Astrocyte of the cerebellum (primary cell): Measurements from ENCODE around the gene CYFIP2.
"Not testable (repeated sequence)": the region's sequence is repeated elsewhere in the genome, so short reads cannot be mapped to it uniquely, and the experiment has no call there.

Experiments used
- DNase-seq: peaks from one replicate; pipeline ENCODE4 v3.0.0-alpha.2; 2011; ENCODE audit warnings: low read depth
- H3K4me3 ChIP-seq: 2 replicates; pipeline ENCODE4 v1.5.1; 2011; ENCODE audit warnings: mild to moderate bottlenecking, low read depth, low read length, moderate library complexity
- in situ Hi-C: cut with HindIII; loops from 2 replicates; pipeline ENCODE4 v1.10.0; 2017; ENCODE audit warnings: low sequenced_read_pairs
- TF ChIP-seq, protein P1 (sequence below): IDR thresholded peaks from 2 replicates; pipeline ENCODE4 v1.5.1; 2012; ENCODE audit warnings: low read length, low read depth, moderate library complexity, mild to moderate bottlenecking; ENCODE audit errors: missing control alignments

The CYFIP2 gene

DNA sequence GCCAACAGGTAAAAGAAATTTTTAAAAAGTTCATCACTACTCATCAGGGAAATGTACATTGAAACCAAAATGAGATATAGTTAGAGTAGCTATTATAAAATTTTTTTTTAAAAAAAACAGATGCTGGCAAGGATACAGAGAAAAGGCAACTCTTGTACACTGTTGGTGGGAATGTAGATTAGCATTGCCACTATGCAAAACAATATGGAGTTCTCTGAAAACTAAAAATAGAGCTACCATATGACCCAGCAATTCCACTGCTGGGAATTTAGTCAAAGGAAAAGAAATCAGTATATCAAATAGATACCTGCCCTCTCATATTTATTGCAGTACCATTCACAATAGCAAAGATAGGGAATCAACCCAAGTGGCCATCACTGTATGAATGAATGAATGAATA lies 149.9 kb downstream of the CYFIP2 start:
- TF ChIP-seq, protein P1, sequence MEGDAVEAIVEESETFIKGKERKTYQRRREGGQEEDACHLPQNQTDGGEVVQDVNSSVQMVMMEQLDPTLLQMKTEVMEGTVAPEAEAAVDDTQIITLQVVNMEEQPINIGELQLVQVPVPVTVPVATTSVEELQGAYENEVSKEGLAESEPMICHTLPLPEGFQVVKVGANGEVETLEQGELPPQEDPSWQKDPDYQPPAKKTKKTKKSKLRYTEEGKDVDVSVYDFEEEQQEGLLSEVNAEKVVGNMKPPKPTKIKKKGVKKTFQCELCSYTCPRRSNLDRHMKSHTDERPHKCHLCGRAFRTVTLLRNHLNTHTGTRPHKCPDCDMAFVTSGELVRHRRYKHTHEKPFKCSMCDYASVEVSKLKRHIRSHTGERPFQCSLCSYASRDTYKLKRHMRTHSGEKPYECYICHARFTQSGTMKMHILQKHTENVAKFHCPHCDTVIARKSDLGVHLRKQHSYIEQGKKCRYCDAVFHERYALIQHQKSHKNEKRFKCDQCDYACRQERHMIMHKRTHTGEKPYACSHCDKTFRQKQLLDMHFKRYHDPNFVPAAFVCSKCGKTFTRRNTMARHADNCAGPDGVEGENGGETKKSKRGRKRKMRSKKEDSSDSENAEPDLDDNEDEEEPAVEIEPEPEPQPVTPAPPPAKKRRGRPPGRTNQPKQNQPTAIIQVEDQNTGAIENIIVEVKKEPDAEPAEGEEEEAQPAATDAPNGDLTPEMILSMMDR = no peak
- DNase-seq = no peak
- H3K4me3 ChIP-seq = no peak overlapping the region
- in situ Hi-C loops = no loop called here

DNA sequence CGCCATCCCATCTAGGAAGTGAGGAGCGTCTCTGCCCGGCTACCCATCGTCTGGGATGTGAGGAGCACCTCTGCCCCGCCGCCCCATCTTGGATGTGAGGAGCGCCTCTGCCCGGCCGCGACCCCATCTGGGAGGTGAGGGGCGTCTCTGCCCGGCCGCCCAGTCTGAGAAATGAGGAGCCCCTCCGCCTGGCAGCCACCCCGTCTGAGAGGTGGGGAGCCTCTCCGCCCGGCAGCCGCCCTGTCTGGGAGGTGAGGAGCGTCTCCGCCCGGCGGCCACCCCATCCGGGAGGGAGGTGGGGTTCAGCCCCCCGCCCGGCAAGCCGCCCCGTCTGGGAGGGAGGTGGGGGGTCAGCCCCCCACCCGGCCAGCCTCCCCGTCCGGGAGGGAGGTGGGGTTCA lies 153.6 kb downstream of the CYFIP2 start:
- in situ Hi-C loops, DNase-seq, H3K4me3 ChIP-seq: not testable (repeated sequence)

DNA sequence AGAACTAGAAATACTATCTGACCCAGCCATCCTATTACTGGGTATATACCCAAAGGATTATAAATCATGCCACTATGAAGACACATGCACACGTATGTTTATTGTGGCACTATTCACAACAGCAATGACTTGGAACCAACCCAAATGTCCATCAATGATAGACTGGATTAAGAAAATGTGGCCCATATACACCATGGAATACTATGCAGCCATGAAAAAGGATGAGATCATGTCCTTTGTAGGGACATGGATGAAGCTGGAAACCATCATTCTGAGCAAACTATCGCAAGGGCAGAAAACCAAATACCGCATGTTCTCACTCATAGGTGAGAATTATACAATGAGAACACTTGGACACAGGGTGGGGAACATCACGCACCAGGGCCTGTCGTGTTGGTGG lies 164.0 kb downstream of the CYFIP2 start:
- in situ Hi-C loops, DNase-seq, H3K4me3 ChIP-seq: not testable (repeated sequence)

DNA sequence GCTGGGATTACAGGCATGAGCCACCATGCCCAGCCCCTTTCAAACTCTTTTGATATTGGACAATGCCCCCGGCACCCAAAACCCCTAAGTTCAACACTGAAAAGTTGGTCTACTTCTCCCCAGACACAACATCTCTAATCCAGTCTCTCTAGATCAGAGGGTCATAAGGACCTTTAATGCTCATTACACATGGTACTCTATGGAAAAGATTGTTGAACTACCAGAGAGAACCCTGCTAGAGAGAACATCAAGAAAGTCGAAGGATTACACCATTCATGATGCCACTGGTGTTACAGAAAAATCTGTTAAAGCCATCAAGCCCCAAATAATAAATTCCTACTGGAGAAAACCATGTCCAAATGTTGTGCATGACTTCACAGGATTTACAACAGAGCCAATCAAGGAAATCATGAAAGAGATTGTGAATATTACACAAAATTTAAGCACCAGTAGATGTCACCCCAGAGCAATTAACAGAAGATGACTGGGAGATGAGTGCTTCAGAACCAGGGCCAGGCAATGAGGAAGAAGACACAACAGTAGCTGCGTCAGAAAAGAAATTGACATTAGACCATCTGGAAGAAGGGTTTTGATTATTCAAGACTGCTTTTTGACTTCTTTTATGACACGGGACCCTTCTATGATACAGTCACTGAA lies 165.7 kb downstream of the CYFIP2 start:
- TF ChIP-seq, protein P1 = peak; percentile 45
- in situ Hi-C loops = no loop called here
- peak; percentile 38 for DNase-seq
- H3K4me3 ChIP-seq = no peak overlapping the region

DNA sequence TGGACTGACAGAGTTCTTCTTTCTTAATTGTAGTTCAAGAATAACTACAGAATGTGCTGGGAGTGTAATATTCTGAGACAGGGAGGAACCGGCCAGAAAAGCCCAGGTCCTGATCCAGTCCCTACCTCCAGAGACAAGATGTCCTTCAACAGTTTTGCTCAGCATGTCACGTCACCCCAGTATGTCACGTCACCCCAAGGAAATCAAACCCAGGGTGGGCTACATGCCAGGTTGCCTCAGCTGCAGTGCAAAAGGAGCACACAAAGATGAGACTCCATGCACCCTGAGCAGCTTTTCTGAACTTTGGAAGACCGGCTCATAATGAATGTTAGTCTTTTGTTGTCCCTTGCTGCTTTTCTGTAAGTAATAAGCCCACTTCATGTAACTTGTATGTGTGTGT lies 168.2 kb downstream of the CYFIP2 start:
- H3K4me3 ChIP-seq = no peak overlapping the region
- TF ChIP-seq, protein P1 = no peak
- in situ Hi-C loops = no loop called here
- no peak for DNase-seq

DNA sequence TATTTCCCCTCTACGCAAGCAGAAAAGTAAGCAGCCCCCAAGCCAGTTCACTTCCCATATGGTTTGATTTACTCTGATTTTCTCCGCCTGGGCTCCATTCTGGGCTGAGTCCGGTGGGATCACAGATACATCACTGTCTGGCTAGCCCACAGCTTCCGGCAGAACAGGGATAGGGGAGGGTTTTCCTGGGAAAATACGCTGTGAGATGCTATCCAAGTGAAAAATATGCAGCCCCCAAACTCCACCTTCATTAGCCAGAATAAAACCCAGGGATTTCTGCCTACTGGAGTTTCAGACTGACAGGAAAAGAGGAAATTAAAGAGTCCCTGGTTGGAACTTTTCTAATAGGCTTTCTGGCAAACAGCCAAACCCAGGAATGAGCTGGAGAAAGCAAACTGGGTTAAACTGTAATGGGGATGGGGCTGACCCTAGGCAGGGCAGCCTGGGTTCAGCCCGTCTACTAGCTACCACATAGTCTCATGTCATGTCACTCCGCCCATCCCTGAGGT lies 177.2 kb downstream of the CYFIP2 start:
- H3K4me3 ChIP-seq = no peak overlapping the region
- TF ChIP-seq, protein P1 = no peak
- DNase-seq = no peak
- in situ Hi-C loops = no loop called here

DNA sequence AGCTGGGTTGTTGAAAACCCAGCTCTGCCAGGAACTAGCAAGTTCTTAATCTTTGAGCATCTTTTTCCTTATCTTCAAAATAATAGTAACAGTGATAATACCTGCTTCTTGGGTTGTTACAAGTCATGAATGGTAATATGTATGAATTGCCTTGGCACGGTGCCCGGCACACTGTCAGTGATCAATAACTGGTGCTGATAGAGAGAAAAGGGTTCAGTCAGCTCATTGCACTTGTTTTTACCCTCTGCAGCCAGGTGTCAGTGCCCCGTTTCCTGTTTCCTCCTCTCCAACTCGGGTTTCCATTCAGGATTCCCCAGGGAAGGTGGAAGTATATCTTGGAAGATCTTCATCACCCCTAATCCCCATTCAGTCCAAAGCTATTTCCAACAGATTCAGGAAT lies 178.3 kb downstream of the CYFIP2 start:
- TF ChIP-seq, protein P1 = no peak
- no peak overlapping the region for H3K4me3 ChIP-seq
- DNase-seq = no peak
- in situ Hi-C loops = no loop called here
